Stimulated activated CD4-positive, alpha-beta T cell treated with anti-CD3 and anti-CD28 coated beads, TNF-alpha, amount 100 ng/mL, for 4 hours (primary cell): ENCODE measurements around the gene UGT1A4.
"Not testable (repeated sequence)": the region's sequence is repeated elsewhere in the genome, so short reads cannot be mapped to it uniquely, and the experiment has no call there.

Source experiments
- DNase-seq, 3 experiments: peaks; one replicate each; pipeline ENCODE4 v3.0.0-alpha.2; 2020; ENCODE audit warnings: low read depth in 3 of 3

The UGT1A4 gene

GRCh38 chr2:233750689-233751088, 32.2 kb downstream of the UGT1A4 start:
- DNase-seq, result not testable (repeated sequence)

- not testable (repeated sequence) for DNase-seq
Measured at GRCh38 chr2:233751212-233752009, 32.9 kb downstream of the UGT1A4 start.

- DNase-seq, result no peak
Measured at GRCh38 chr2:233754872-233755611, 36.5 kb downstream of the UGT1A4 start.

- no peak for DNase-seq
Measured at GRCh38 chr2:233756429-233757081, 38.0 kb downstream of the UGT1A4 start.

- no peak for DNase-seq
Measured at GRCh38 chr2:233758141-233758540, 39.6 kb downstream of the UGT1A4 start.

GRCh38 chr2:233758849-233759248, 40.3 kb downstream of the UGT1A4 start:
- no peak for DNase-seq

- no peak for DNase-seq
Measured at GRCh38 chr2:233760043-233760442, 41.5 kb downstream of the UGT1A4 start, which contains the start of gene UGT1A1. TSS of gene UGT1A1 (plus strand) at chr2:233760270. CDS start at chr2:233760288, 18 bp downstream.

GRCh38 chr2:233761040-233761769, 42.7 kb downstream of the UGT1A4 start:
- DNase-seq, result no peak

GRCh38 chr2:233764264-233764663, 45.7 kb downstream of the UGT1A4 start:
- no peak for DNase-seq

- no peak for DNase-seq
Measured at GRCh38 chr2:233764761-233765160, 46.2 kb downstream of the UGT1A4 start.

- DNase-seq, result no peak
Measured at GRCh38 chr2:233766416-233766815, 47.9 kb downstream of the UGT1A4 start.

- no peak for DNase-seq
Measured at GRCh38 chr2:233768076-233768475, 49.5 kb downstream of the UGT1A4 start.

GRCh38 chr2:233769260-233769659, 50.7 kb downstream of the UGT1A4 start:
- no peak for DNase-seq

GRCh38 chr2:233772153-233772552, 53.6 kb downstream of the UGT1A4 start:
- DNase-seq, result no peak

- DNase-seq, result no peak
Measured at GRCh38 chr2:233772583-233772982, 54.0 kb downstream of the UGT1A4 start.

- no peak for DNase-seq
Measured at GRCh38 chr2:233773854-233774253, 55.3 kb downstream of the UGT1A4 start.

- no peak for DNase-seq
Measured at GRCh38 chr2:233775414-233775813, 56.9 kb downstream of the UGT1A4 start.

GRCh38 chr2:233778030-233778429, 59.5 kb downstream of the UGT1A4 start, which contains the start of gene MROH2A:
TSS of gene MROH2A (plus strand) at chr2:233778330. CDS start at chr2:233779359, 1,029 bp downstream.
- DNase-seq, result no peak

GRCh38 chr2:233779722-233780121, 61.2 kb downstream of the UGT1A4 start:
- DNase-seq, result no peak

GRCh38 chr2:233780771-233781170, 62.2 kb downstream of the UGT1A4 start:
- DNase-seq, result no peak

- DNase-seq, result no peak
Measured at GRCh38 chr2:233789554-233789953, 71.0 kb downstream of the UGT1A4 start.
